ENCODE results near the gene SLC25A13. TPM values are rescaled to one million over a fixed set of nuclear protein-coding genes. Genes with fewer than 3 reads are reported as not detected.

Gene SLC25A13
- total RNA-seq, 3 donors from 2014 or later, result 33.1 to 39.0 (median 33.2) TPM

DNA sequence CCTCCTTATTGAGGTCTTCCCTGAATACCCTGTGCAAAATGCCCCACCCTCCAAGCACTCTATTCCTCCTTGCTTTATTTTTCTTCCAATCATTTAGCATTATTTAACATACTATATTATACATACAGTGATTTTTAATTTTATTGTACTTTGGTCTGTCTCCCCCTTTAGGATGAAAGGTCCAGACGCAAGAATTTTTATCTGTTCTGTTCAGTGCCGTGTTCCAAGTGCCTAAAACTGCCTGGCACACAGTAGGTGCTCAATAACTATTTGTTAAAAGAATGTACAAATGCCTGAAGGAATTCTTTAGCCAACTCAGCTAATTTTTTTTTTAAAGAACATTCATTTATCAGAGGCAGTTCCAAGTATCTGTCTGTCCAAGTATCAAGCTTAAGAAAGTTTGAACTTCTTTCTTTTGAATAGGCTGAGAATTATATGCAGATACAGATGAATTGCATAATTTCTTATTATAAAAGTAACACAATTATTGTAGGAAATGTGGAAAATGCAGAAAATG lies 34.1 kb upstream of the SLC25A13 start:
- Histone ChIP-seq H3K4me3 (no peak overlapping the region), H3K36me3 (no peaks in the 10 kb centered on the region), H3K27me3 (no peaks in the 10 kb centered on the region), H3K4me1 (no peaks in the 10 kb centered on the region), H3K27ac (no peak overlapping the region), H3K9me3 (no peaks in the 10 kb centered on the region)
- intact Hi-C loops (cut with DNase I; ENCODE audit: low total_unique reads), result no loop called here
- no peak for DNase-seq (ENCODE audit: low spot score in 2 of 2)
- TF ChIP-seq POLR2A (IDR thresholded peaks at IDR 0.05) (no peak), POLR2AphosphoS5 (IDR thresholded peaks at IDR 0.05) (no peak)
- TF ChIP-seq, protein P1, sequence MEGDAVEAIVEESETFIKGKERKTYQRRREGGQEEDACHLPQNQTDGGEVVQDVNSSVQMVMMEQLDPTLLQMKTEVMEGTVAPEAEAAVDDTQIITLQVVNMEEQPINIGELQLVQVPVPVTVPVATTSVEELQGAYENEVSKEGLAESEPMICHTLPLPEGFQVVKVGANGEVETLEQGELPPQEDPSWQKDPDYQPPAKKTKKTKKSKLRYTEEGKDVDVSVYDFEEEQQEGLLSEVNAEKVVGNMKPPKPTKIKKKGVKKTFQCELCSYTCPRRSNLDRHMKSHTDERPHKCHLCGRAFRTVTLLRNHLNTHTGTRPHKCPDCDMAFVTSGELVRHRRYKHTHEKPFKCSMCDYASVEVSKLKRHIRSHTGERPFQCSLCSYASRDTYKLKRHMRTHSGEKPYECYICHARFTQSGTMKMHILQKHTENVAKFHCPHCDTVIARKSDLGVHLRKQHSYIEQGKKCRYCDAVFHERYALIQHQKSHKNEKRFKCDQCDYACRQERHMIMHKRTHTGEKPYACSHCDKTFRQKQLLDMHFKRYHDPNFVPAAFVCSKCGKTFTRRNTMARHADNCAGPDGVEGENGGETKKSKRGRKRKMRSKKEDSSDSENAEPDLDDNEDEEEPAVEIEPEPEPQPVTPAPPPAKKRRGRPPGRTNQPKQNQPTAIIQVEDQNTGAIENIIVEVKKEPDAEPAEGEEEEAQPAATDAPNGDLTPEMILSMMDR (IDR thresholded peaks at IDR 0.05), result no peak

GRCh38 chr7:96354881-96355280 lies 33.0 kb upstream of the SLC25A13 start:
- Histone ChIP-seq H3K36me3 (no peaks in the 10 kb centered on the region), H3K9me3 (no peaks in the 10 kb centered on the region), H3K27ac (no peak overlapping the region), H3K4me3 (no peak overlapping the region), H3K27me3 (no peaks in the 10 kb centered on the region), H3K4me1 (no peaks in the 10 kb centered on the region)
- TF ChIP-seq POLR2A (IDR thresholded peaks at IDR 0.05), result no peak
- TF ChIP-seq, protein P1 (IDR thresholded peaks at IDR 0.05), result no peak
- no peak for DNase-seq (ENCODE audit: low spot score in 2 of 2)
- intact Hi-C loops (cut with DNase I; ENCODE audit: low total_unique reads), result no loop called here

DNA sequence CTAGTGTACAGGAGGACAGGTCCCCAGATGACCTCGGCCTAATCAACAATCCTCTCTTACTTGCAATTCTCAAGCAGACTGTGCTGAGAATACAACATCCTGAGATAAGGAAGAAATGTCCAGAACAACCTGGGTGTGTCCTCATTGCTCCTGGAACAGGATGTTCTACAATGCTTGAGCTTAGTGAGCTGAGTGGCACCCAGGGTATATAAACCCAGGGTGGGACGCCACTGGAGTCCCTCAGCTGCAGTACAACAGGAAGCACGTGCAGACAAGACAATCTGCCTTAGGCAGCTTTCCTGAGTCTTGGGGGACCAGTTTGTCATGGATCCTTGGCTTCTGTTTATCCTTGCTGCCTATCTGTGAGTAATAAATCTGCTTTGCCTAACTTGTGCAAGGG lies 27.7 kb upstream of the SLC25A13 start:
- Histone ChIP-seq H3K4me3 (no peak overlapping the region), H3K9me3 (no peaks in the 10 kb centered on the region), H3K27ac (no peak overlapping the region), H3K27me3 (no peaks in the 10 kb centered on the region), H3K4me1 (no peaks in the 10 kb centered on the region), H3K36me3 (no peaks in the 10 kb centered on the region)
- intact Hi-C loops (cut with DNase I; ENCODE audit: low total_unique reads), result no loop called here
- DNase-seq (ENCODE audit: low spot score in 2 of 2), result no peak
- TF ChIP-seq, protein P1 (IDR thresholded peaks at IDR 0.05), result no peak
- TF ChIP-seq POLR2AphosphoS5 (IDR thresholded peaks at IDR 0.05), result no peak
- no peak for TF ChIP-seq POLR2A (IDR thresholded peaks at IDR 0.05)

DNA sequence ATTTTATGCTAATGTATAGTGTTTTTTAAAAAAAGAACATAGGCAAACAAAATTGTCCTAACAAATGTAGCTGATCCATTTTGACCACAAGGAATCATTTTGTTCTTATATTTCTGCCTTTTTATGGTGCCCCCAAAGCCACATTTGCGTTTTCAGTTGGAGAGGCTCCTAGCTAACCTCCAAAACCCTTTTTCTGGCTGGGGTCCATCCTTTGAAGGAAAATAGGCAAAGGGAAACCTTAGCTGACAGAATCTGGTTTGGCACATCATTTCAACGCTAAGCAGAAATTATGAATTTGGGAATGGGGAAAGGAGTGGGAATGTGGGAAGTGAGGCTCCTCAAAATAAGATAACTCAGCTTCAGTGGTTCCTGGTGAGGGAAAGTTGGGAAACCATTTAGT lies 25.6 kb upstream of the SLC25A13 start:
- Histone ChIP-seq H3K36me3 (no peaks in the 10 kb centered on the region), H3K27me3 (no peaks in the 10 kb centered on the region), H3K9me3 (no peaks in the 10 kb centered on the region), H3K27ac (no peak overlapping the region), H3K4me3 (no peak overlapping the region), H3K4me1 (no peaks in the 10 kb centered on the region)
- TF ChIP-seq POLR2AphosphoS5 (IDR thresholded peaks at IDR 0.05), result no peak
- DNase-seq (ENCODE audit: low spot score in 2 of 2), result no peak
- intact Hi-C loops (cut with DNase I; ENCODE audit: low total_unique reads), result no loop called here

GRCh38 chr7:96346293-96346953 lies 24.5 kb upstream of the SLC25A13 start:
- intact Hi-C loops (cut with DNase I; ENCODE audit: low total_unique reads), result no loop called here
- TF ChIP-seq POLR2AphosphoS5 (IDR thresholded peaks at IDR 0.05) (no peak), POLR2A (IDR thresholded peaks at IDR 0.05) (no peak)
- TF ChIP-seq, protein P1 (IDR thresholded peaks at IDR 0.05), result no peak
- no peak overlapping the region for H3K27ac ChIP-seq
- no peaks in the 10 kb centered on the region for H3K36me3 ChIP-seq
- H3K27me3 ChIP-seq, result no peaks in the 10 kb centered on the region
- H3K4me3 ChIP-seq, result no peak overlapping the region
- no peak for DNase-seq (ENCODE audit: low spot score in 2 of 2)
- H3K4me1 ChIP-seq, result no peaks in the 10 kb centered on the region
- H3K9me3 ChIP-seq, result no peaks in the 10 kb centered on the region

Measured in breast epithelium (tissue), 4 donors.